Small intestine (tissue), 7 donors: Measurements from ENCODE around the gene FAM131B. TPM values are rescaled to one million over a fixed set of nuclear protein-coding genes. Genes with fewer than 3 reads are reported as not detected.
A peak's percentile ranks its signal among the peaks of the same experiment; 100 is the strongest.

Experiments used
- DNase-seq, 2 donors: peaks; one replicate each; pipeline versions ENCODE4 v3.0.0 to v3.0.0-alpha.2; 2013
- FAIRE-seq: peaks from 2 replicates; lab custom pipeline; 2012; peaks lifted over from hg19 to GRCh38; lab: Jason Lieb, UNC
- H3K27ac ChIP-seq, 3 donors: one replicate each; pipeline ENCODE4 v1.5.1; 2013; ENCODE audit warnings: low read length in 2 of 3, mild to moderate bottlenecking in 2 of 3, control low read depth in 1 of 3, inconsistent platforms in 1 of 3, low read depth in 1 of 3, moderate library complexity in 1 of 3
- H3K27me3 ChIP-seq, 3 donors: one replicate each; pipeline ENCODE4 v1.6.1; 2013; ENCODE audit warnings: low read length in 3 of 3, inconsistent platforms in 1 of 3; ENCODE audit not compliant: control insufficient read depth in 3 of 3, insufficient read depth in 3 of 3
- H3K36me3 ChIP-seq, 3 donors: one replicate each; pipeline ENCODE4 v1.6.1; 2013; ENCODE audit warnings: low read length in 3 of 3, inconsistent platforms in 1 of 3, low read depth in 1 of 3, mild to moderate bottlenecking in 1 of 3, moderate library complexity in 1 of 3; ENCODE audit not compliant: control insufficient read depth in 3 of 3, insufficient read depth in 2 of 3
- H3K4me1 ChIP-seq, 3 donors: one replicate each; pipeline ENCODE4 v1.6.1; 2013; ENCODE audit warnings: low read length in 2 of 3, inconsistent platforms in 1 of 3, low read depth in 1 of 3, mild to moderate bottlenecking in 1 of 3, moderate library complexity in 1 of 3; ENCODE audit not compliant: control insufficient read depth in 3 of 3, insufficient read depth in 2 of 3
- H3K4me3 ChIP-seq, 3 donors: one replicate each; pipeline ENCODE4 v1.5.1; 2013; ENCODE audit warnings: low read length in 3 of 3, control low read depth in 1 of 3, inconsistent platforms in 1 of 3, low read depth in 1 of 3, mild to moderate bottlenecking in 1 of 3, moderate library complexity in 1 of 3
- H3K9me3 ChIP-seq, 2 donors: one replicate each; pipeline ENCODE4 v1.6.1; 2013; ENCODE audit warnings: low read depth in 1 of 2, low read length in 1 of 2; ENCODE audit not compliant: control insufficient read depth in 2 of 2, insufficient read depth in 1 of 2
- WGBS, 3 donors: extraction: QIAGEN DNeasy Blood & Tissue Kit; methylation state at CpG; one replicate each; pipeline ENCODE4 v1.1.7; 2013; 5-methylcytosine and 5-hydroxymethylcytosine counted together
- polyA plus RNA-seq, 4 donors: library from polyadenylated mRNA; stranded (reverse) in 3 of 4; unstranded in 1 of 4; fragments of 200-250 nt in 3 of 4; fragments of 120-200 nt in 1 of 4; gene quantifications; one replicate each; pipeline versions ENCODE4 v1.2.1 to v1.2.3, GENCODE V29; 2013
- donor health status: healthy with polysubstance abuse.
- donor health status: control.
- donor health status: control.
- donor health status: Bipolar disorder and iron deficiency.
- donor health status: healthy.

The FAM131B gene
- polyA plus RNA-seq, 4 donors = 0.54 to 3.3 (median 1.5) TPM; not detected in 1

GRCh38 chr7:143354376-143354775 is 8.1 kb downstream of the FAM131B start:
- Histone ChIP-seq H3K9me3 (no peaks in the 10 kb centered on the region), H3K27ac (no peak overlapping the region), H3K27me3 (peaks cover 0 to 7% (median 0%) of the 10 kb centered on the region in 3 donors), H3K4me3 (no peak overlapping the region), H3K4me1 (no peaks in the 10 kb centered on the region), H3K36me3 (no peaks in the 10 kb centered on the region)
- DNase-seq (no peak), FAIRE-seq (no peak)
- WGBS, 3 donors = 76 to 91% (median 89%) methylated on average over 8 of the region's 8 CpGs

- no peaks in the 10 kb centered on the region for H3K36me3 ChIP-seq
- WGBS, 3 donors = 87 to 95% (median 92%) methylated on average over 10 to 11 of the region's 11 CpGs
- no peak for FAIRE-seq
- H3K27me3 ChIP-seq = peaks cover 0 to 5% (median 0%) of the 10 kb centered on the region in 3 donors
- H3K4me3 ChIP-seq = no peak overlapping the region
- no peaks in the 10 kb centered on the region for H3K4me1 ChIP-seq
- no peak overlapping the region for H3K27ac ChIP-seq
- DNase-seq = no peak
- H3K9me3 ChIP-seq = no peaks in the 10 kb centered on the region
These were observed 9.9 kb downstream of the FAM131B start for GRCh38 chr7:143352531-143353002.

- no peak overlapping the region for H3K27ac ChIP-seq
- no peaks in the 10 kb centered on the region for H3K9me3 ChIP-seq
- H3K27me3 ChIP-seq = peaks cover 0 to 6% (median 0%) of the 10 kb centered on the region in 3 donors
- 90 to 96% (median 91%) methylated on average over 9 of the region's 9 CpGs for WGBS, 3 donors
- no peaks in the 10 kb centered on the region for H3K36me3 ChIP-seq
- H3K4me3 ChIP-seq = no peak overlapping the region
- no peak for DNase-seq
- FAIRE-seq = no peak
- H3K4me1 ChIP-seq = no peaks in the 10 kb centered on the region
These were observed 10.9 kb downstream of the FAM131B start for GRCh38 chr7:143351574-143351973.

- no peaks in the 10 kb centered on the region for H3K36me3 ChIP-seq
- FAIRE-seq (no peak), DNase-seq (no peak)
- peaks cover 0 to 6% (median 0%) of the 10 kb centered on the region in 3 donors for H3K27me3 ChIP-seq
- H3K4me3 ChIP-seq = no peak overlapping the region
- 61 to 66% (median 64%) methylated on average over 5 of the region's 5 CpGs for WGBS, 3 donors
- no peaks in the 10 kb centered on the region for H3K9me3 ChIP-seq
- H3K27ac ChIP-seq = no peak overlapping the region
- no peaks in the 10 kb centered on the region for H3K4me1 ChIP-seq
These were observed 11.5 kb downstream of the FAM131B start for GRCh38 chr7:143351060-143351459.

DNA sequence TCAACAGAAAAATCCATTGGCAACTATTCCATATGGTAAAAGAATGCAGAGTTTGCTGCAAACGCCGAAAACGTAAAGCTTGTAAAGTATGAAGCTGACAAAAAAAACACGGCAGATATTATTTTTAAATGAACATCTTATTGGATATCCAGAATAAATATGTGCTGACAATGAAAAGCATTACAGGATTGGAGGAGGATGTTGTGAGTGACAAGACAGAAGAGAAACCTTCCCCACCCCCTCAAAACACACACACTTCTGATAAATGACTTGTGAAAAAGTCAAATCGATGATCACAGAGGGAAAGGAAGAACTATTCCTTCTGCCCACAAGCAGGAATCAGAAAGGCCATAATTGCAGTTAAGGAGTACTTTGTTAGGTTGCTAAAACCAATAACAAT is 14.6 kb downstream of the FAM131B start:
- Histone ChIP-seq H3K36me3 (no peaks in the 10 kb centered on the region), H3K27ac (no peak overlapping the region), H3K4me1 (peaks cover 0 to 3% (median 0%) of the 10 kb centered on the region in 3 donors), H3K27me3 (peaks cover 0 to 16% (median 0%) of the 10 kb centered on the region in 3 donors), H3K9me3 (no peaks in the 10 kb centered on the region), H3K4me3 (no peak overlapping the region)
- DNase-seq = no peak
- FAIRE-seq = no peak
- 56 to 79% (median 64%) methylated on average over 5 of the region's 5 CpGs for WGBS, 3 donors

DNA sequence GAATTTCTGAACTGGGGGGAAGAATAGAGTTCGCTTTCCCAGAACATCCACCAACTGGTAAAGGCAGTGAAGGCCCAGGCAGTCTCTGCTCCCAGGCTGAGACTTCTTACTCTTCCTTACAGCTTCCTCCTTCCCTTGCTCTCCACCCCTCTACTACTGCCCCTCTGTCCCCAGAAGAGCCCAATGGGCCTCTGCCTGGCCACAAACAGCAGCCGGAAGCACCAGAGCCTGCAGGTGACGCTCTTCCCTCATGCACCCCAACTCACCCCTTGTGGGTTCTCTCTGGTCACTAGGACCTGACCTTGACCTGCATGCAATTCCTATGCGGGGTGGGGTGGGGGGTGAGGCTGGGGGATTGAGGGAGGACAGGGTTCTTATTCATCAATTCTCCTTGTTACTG is 16.5 kb downstream of the FAM131B start:
- Histone ChIP-seq H3K27ac (no peak overlapping the region), H3K36me3 (no peaks in the 10 kb centered on the region), H3K4me1 (peaks cover 0 to 3% (median 0%) of the 10 kb centered on the region in 3 donors), H3K27me3 (peaks cover 0 to 16% (median 0%) of the 10 kb centered on the region in 3 donors), H3K4me3 (no peak overlapping the region), H3K9me3 (no peaks in the 10 kb centered on the region)
- FAIRE-seq (no peak), DNase-seq (no peak)
- WGBS, 3 donors = 93 to 96% (median 94%) methylated on average over 4 of the region's 4 CpGs

- FAIRE-seq = no peak
- peak overlapping the region in 1 of 3 donors; percentile 10 for H3K4me3 ChIP-seq
These were observed 17.0 kb downstream of the FAM131B start for GRCh38 chr7:143345428-143345900.

DNA sequence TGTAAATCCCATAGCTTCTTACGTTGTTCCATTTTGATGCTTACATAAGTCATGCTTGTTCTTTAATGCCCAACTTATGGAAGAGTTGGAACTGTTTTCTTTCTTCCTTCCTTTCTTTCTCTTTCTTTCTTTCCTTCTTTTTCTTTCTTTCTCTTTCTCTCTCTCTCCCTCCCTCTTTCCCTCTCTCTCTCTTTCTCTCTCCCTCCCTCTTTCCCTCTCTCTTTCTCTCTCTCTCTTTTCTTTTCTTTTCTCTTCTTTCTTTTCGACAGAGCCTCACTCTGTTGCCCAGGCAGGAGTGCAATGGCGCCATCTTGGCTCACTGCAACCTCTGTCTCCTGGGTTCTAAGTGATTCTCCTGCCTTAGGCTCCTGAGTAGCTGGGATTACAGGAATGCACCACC is 18.9 kb downstream of the FAM131B start:
- no peaks in the 10 kb centered on the region for H3K36me3 ChIP-seq
- peaks cover 0 to 3% (median 0%) of the 10 kb centered on the region in 3 donors for H3K4me1 ChIP-seq
- no peak for DNase-seq
- H3K9me3 ChIP-seq = no peaks in the 10 kb centered on the region
- H3K27ac ChIP-seq = no peak overlapping the region
- H3K27me3 ChIP-seq = peaks cover 0 to 13% (median 0%) of the 10 kb centered on the region in 3 donors
- WGBS, 3 donors = 79 to 93% (median 93%) methylated on average over 3 of the region's 3 CpGs
- H3K4me3 ChIP-seq = no peak overlapping the region
- FAIRE-seq = no peak

More at GRCh38 chr7:143345428-143345900, 17.0 kb downstream of the FAM131B start:
- WGBS, 3 donors = 2 to 6% (median 4%) methylated on average over 35 of the region's 35 CpGs
- Histone ChIP-seq H3K27me3 (peaks cover 0 to 15% (median 0%) of the 10 kb centered on the region in 3 donors), H3K9me3 (no peaks in the 10 kb centered on the region), H3K4me1 (peaks cover 0 to 3% (median 0%) of the 10 kb centered on the region in 3 donors), H3K27ac (no peak overlapping the region), H3K36me3 (no peaks in the 10 kb centered on the region)
- peak; percentile 65 to 81 for DNase-seq
